Parathyroid adenoma (tissue), 2 donors: ENCODE measurements around the gene GATB.

Experiments used
- H2AFZ ChIP-seq: fragments of 300-600 bp; sonication (generic); one replicate; pipeline ENCODE4 v1.7.0; 2017; ENCODE audit warnings: antibody characterized with exemption, mild to moderate bottlenecking
- H3K27ac ChIP-seq: fragments of 300-600 bp; sonication (generic); one replicate; pipeline ENCODE4 v1.7.0; 2017
- H3K27me3 ChIP-seq: fragments of 300-600 bp; sonication (generic); one replicate; pipeline ENCODE4 v1.7.0; 2017; ENCODE audit warnings: low read length; ENCODE audit not compliant: control insufficient read depth, insufficient read depth
- H3K36me3 ChIP-seq: fragments of 300-600 bp; sonication (generic); one replicate; pipeline ENCODE4 v1.7.0; 2017; ENCODE audit warnings: low read length; ENCODE audit not compliant: control insufficient read depth, insufficient read depth
- H3K4me1 ChIP-seq: fragments of 300-600 bp; sonication (generic); one replicate; pipeline ENCODE4 v1.7.0; 2017; ENCODE audit warnings: control low read depth
- H3K4me2 ChIP-seq: fragments of 300-600 bp; sonication (generic); one replicate; pipeline ENCODE4 v1.7.0; 2017; ENCODE audit warnings: low read length
- H3K4me3 ChIP-seq: fragments of 300-600 bp; sonication (generic); one replicate; pipeline ENCODE4 v1.7.0; 2017; ENCODE audit warnings: low read depth, low read length
- H3K79me2 ChIP-seq: fragments of 300-600 bp; sonication (generic); one replicate; pipeline ENCODE4 v1.7.0; 2017; ENCODE audit warnings: control low read depth
- H3K9ac ChIP-seq: fragments of 300-600 bp; sonication (generic); one replicate; pipeline ENCODE4 v1.7.0; 2017; ENCODE audit warnings: mild to moderate bottlenecking
- H3K9me3 ChIP-seq: fragments of 300-600 bp; sonication (generic); one replicate; pipeline ENCODE4 v1.7.0; 2017; ENCODE audit warnings: low read length; ENCODE audit not compliant: control insufficient read depth
- TF ChIP-seq, protein P1 (sequence below): fragments of 300-600 bp; sonication (generic); IDR thresholded peaks from one replicate; pipeline ENCODE4 v1.7.0; 2017; ENCODE audit warnings: antibody characterized with exemption, mild to moderate bottlenecking
- donor health status: primary hyperparathyroidism.

GATB gene

DNA sequence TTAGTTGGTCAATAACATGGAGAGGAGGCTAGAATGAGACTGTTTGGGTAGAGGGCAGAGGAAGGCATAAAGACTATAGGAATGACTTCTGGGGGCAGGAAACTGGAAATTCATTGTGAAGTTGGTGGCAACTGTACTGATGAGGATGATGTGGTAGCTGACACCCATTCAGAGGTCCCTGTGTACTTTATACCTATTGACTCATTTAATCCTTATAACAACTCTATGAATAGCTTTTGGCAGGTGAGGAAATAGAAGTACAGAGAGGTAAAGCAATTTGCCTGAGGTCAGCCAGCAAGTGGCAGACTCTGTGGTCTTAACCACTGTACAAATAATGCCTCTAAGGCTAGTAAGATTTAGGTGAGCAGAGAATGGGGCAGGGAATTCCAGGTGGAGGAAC lies 100.1 kb downstream of the GATB start:
- no peaks in the 10 kb centered on the region for H3K9me3 ChIP-seq
- H3K4me1 ChIP-seq, result no peaks in the 10 kb centered on the region
- no peaks in the 10 kb centered on the region for H3K79me2 ChIP-seq
- no peak overlapping the region for H3K4me2 ChIP-seq
- H3K27ac ChIP-seq, result no peak overlapping the region
- H2AFZ ChIP-seq, result no peak overlapping the region
- no peaks in the 10 kb centered on the region for H3K36me3 ChIP-seq
- no peak overlapping the region for H3K4me3 ChIP-seq
- no peaks in the 10 kb centered on the region for H3K27me3 ChIP-seq
- H3K9ac ChIP-seq, result no peak overlapping the region
- TF ChIP-seq, protein P1, sequence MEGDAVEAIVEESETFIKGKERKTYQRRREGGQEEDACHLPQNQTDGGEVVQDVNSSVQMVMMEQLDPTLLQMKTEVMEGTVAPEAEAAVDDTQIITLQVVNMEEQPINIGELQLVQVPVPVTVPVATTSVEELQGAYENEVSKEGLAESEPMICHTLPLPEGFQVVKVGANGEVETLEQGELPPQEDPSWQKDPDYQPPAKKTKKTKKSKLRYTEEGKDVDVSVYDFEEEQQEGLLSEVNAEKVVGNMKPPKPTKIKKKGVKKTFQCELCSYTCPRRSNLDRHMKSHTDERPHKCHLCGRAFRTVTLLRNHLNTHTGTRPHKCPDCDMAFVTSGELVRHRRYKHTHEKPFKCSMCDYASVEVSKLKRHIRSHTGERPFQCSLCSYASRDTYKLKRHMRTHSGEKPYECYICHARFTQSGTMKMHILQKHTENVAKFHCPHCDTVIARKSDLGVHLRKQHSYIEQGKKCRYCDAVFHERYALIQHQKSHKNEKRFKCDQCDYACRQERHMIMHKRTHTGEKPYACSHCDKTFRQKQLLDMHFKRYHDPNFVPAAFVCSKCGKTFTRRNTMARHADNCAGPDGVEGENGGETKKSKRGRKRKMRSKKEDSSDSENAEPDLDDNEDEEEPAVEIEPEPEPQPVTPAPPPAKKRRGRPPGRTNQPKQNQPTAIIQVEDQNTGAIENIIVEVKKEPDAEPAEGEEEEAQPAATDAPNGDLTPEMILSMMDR, result no peak

DNA sequence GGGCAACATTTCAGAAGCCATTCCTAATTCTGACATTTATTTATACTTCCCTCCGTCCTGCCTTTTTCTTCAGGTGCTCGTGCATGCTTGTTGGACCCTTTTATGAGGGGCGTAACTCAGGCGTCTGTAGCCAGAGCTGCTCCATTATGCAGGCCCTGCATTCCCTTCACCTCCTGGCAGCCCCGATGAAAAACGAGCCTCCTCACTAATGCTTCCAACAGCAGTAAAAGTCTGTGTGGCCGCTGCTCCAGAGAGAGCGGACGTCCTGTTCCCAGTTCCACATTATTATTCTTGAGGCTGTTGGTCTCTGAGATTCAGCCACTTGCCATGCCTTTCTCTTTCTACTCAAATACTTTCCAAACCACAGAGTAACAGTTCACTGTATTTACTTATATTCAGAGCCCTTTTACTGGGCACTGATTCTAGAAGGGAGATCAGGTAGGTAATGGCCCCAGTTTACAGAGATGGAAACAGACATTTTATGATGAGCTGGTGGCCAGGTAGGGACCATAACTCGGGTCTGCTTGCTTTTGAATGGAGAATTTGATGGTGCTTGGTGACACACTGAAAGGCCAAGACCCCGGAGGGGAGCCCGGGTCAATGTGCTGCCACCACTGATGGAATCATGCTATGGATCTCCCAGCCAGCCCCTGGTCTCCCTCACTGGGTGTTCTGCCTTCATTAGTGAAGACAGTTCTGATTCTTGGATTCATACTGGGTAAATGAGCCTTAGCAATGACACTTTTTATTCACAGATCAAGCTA lies 101.0 kb downstream of the GATB start:
- H2AFZ ChIP-seq, result no peak overlapping the region
- H3K9ac ChIP-seq, result no peak overlapping the region
- no peaks in the 10 kb centered on the region for H3K9me3 ChIP-seq
- no peaks in the 10 kb centered on the region for H3K4me1 ChIP-seq
- no peak overlapping the region for H3K27ac ChIP-seq
- no peaks in the 10 kb centered on the region for H3K79me2 ChIP-seq
- TF ChIP-seq, protein P1, result no peak
- no peaks in the 10 kb centered on the region for H3K36me3 ChIP-seq
- H3K27me3 ChIP-seq, result no peaks in the 10 kb centered on the region
- H3K4me2 ChIP-seq, result no peak overlapping the region
- H3K4me3 ChIP-seq, result no peak overlapping the region

DNA sequence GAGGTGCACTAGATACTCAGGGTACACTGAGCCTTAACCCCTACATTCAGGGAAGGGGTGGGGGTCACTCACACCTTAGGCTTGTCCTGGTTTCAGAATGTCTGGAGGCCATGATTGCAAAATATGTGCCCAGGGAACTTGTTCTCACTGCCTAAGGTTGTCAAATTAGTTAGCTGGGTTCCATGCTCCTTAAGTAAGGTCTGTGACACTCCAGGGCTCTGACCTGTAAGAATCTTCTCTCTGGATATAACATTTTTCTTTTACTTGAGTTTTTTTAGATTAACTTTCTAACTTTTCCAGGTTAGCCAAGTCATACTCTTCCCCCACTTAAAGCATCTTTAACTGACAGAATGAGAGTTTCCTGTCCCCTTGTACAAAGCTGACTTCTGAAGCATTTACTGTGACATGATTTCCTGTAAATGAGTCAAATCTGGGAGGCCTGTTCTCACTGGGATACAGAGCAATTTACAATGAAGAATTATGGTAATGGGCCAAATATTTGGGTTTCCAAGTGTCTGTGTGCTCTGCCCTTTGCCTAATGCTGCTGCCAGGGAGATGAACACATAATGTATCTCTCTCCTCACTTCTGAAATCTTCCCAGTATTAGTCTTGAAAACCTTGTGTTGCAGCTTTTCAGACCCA lies 101.7 kb downstream of the GATB start:
- H3K79me2 ChIP-seq, result no peaks in the 10 kb centered on the region
- no peaks in the 10 kb centered on the region for H3K4me1 ChIP-seq
- no peak overlapping the region for H3K4me3 ChIP-seq
- no peak overlapping the region for H3K27ac ChIP-seq
- H2AFZ ChIP-seq, result no peak overlapping the region
- H3K9ac ChIP-seq, result no peak overlapping the region
- no peak overlapping the region for H3K4me2 ChIP-seq
- TF ChIP-seq, protein P1, result no peak
- H3K9me3 ChIP-seq, result no peaks in the 10 kb centered on the region
- H3K36me3 ChIP-seq, result no peaks in the 10 kb centered on the region
- H3K27me3 ChIP-seq, result no peaks in the 10 kb centered on the region

DNA sequence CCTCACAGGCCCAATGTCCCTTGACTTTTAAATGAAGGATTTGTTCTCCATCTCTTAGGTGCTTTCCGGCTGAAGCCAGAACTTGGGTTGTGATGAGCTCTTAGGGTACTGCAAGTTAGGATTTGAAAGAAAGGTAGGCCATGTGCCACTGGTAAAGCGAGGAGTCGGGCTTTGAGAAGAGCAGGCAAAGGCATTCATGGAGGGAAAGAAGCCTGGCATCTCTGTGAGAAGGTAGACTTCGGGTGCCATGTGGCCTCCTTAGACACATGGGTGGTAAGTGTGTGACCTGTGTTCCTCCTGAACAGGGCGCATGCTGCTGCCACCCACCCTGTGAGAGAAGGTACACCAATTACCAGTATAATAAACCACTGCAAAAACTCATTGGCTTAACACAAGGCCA lies 102.9 kb downstream of the GATB start:
- Histone ChIP-seq H3K36me3 (no peaks in the 10 kb centered on the region), H3K4me2 (no peak overlapping the region), H3K9ac (no peak overlapping the region), H3K9me3 (no peaks in the 10 kb centered on the region), H2AFZ (no peak overlapping the region), H3K4me1 (no peaks in the 10 kb centered on the region), H3K27ac (no peak overlapping the region), H3K27me3 (no peaks in the 10 kb centered on the region), H3K4me3 (no peak overlapping the region), H3K79me2 (no peaks in the 10 kb centered on the region)
- TF ChIP-seq, protein P1, result no peak

DNA sequence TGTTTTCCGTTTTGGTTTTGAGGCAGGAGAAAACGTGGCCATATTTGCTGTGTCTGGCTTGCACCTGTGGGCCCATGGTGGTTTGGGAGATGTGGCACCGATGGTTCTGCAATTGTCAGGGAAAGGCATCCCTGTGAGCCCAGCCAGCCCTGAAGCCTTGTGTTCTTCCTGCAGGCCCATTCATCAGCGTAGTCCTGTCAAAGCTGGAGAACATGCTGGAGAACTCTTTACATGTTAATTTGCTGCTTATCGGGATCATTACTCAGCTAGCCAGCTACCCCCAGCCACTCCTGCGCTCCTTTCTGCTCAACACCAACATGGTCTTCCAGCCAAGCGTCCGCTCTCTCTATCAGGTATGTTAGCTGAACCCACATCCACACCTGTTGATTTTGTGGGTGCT lies 104.7 kb downstream of the GATB start:
- Histone ChIP-seq H3K36me3 (no peaks in the 10 kb centered on the region), H2AFZ (no peak overlapping the region), H3K27me3 (no peaks in the 10 kb centered on the region), H3K4me2 (no peak overlapping the region), H3K9ac (no peak overlapping the region), H3K4me3 (no peak overlapping the region), H3K79me2 (no peaks in the 10 kb centered on the region), H3K9me3 (no peaks in the 10 kb centered on the region), H3K4me1 (no peaks in the 10 kb centered on the region), H3K27ac (no peak overlapping the region)
- TF ChIP-seq, protein P1, result no peak
